Measurements from ENCODE around the gene NQO2. TPM values are rescaled to one million over a fixed set of nuclear protein-coding genes. Genes with fewer than 3 reads are reported as not detected.

Gene NQO2
- total RNA-seq, 1 experiment from 2014 or later: 105 TPM

GRCh38 chr6:2977290-2977689 lies 22.4 kb upstream of the NQO2 start:
- H3K9me3 Mint-ChIP-seq: peaks cover 0 to 4% of the 10 kb centered on the region in 2 experiments; a peak in 2 of 5 replicates
- no peak overlapping the region for H3K23ac ChIP-seq (ENCODE audit: insufficient read length, low read depth, low read length)
- H3K27ac ChIP-seq (ENCODE audit: insufficient read length, low read depth, low read length): no peak overlapping the region
- H2BK15ac ChIP-seq (ENCODE audit: low read depth, low read length): no peak overlapping the region
- no peaks in the 10 kb centered on the region for H3K27me3 ChIP-seq (ENCODE audit: insufficient read depth, low read length)
- DNase-seq: no peak
- no peak overlapping the region for H2AK5ac ChIP-seq (ENCODE audit: insufficient read length, low read length)
- no CpG with 5 or more reads among the region's 5 CpGs for WGBS (ENCODE audit: extremely low coverage, insufficient read length, low lambda C conversion rate)
- no peak overlapping the region for H4K5ac ChIP-seq (ENCODE audit: insufficient read length, low read depth, low read length)
- H2BK20ac ChIP-seq (ENCODE audit: low read depth, low read length, poor library complexity, severe bottlenecking): no peak overlapping the region
- H4K91ac ChIP-seq (ENCODE audit: insufficient read length, low read depth, low read length): no peak overlapping the region
- no peak overlapping the region for H3K56ac ChIP-seq (ENCODE audit: insufficient read length, low read depth, low read length)
- no peak overlapping the region for H3K4me2 ChIP-seq (ENCODE audit: insufficient read depth, insufficient read length, low read length)
- H3K27me3 Mint-ChIP-seq (ENCODE audit: low read depth): peaks cover 9% of the 10 kb centered on the region; the same call in 1 of the 2 replicates
- no peaks in the 10 kb centered on the region for H3K79me2 ChIP-seq (ENCODE audit: insufficient read depth, low read length)
- H3K36me3 Mint-ChIP-seq (ENCODE audit: insufficient read depth in 1 of 3, low read depth in 3 of 3): no peaks in the 10 kb centered on the region
- H4K20me1 ChIP-seq (ENCODE audit: control insufficient read depth, insufficient read depth, insufficient read length): no peaks in the 10 kb centered on the region
- H3K4ac ChIP-seq (ENCODE audit: low read depth, low read length): no peak overlapping the region
- no peak overlapping the region for H2AFZ ChIP-seq (ENCODE audit: low read length)
- H3K18ac ChIP-seq (ENCODE audit: insufficient read length, low read depth, low read length): no peak overlapping the region
- H4K8ac ChIP-seq (replicated peaks; ENCODE audit: insufficient read length, low read depth, low read length): no peak overlapping the region
- H2BK120ac ChIP-seq (ENCODE audit: low read depth, low read length, poor library complexity, severe bottlenecking): no peak overlapping the region
- no peak overlapping the region for H3T11ph ChIP-seq (ENCODE audit: low read length)
- H3K9ac ChIP-seq (ENCODE audit: extremely low read depth, insufficient read length, low read length): no peak overlapping the region
- H3K79me1 ChIP-seq (ENCODE audit: insufficient read depth, low read depth, low read length, poor library complexity, severe bottlenecking): no peaks in the 10 kb centered on the region
- H2BK12ac ChIP-seq (ENCODE audit: insufficient read length, low read depth, low read length): no peak overlapping the region
- no peak overlapping the region for H2BK5ac ChIP-seq (ENCODE audit: insufficient read length, low read length)
- peaks cover 9% of the 10 kb centered on the region; the same call in 1 of the 2 replicates for H3K4me1 ChIP-seq (ENCODE audit: insufficient read depth, low read length)
- no peak overlapping the region for H3K14ac ChIP-seq (ENCODE audit: insufficient read depth, low read length)
- H3K4me1 Mint-ChIP-seq: peaks cover 28 to 43% of the 10 kb centered on the region in 2 experiments
- H3K9me3 ChIP-seq (ENCODE audit: control insufficient read depth, low read depth, low read length): no peaks in the 10 kb centered on the region
- H3K27ac Mint-ChIP-seq: no peak overlapping the region; a peak in 1 of 7 replicates
- no peak overlapping the region for H3K4me3 Mint-ChIP-seq
- TF ChIP-seq, protein P1, sequence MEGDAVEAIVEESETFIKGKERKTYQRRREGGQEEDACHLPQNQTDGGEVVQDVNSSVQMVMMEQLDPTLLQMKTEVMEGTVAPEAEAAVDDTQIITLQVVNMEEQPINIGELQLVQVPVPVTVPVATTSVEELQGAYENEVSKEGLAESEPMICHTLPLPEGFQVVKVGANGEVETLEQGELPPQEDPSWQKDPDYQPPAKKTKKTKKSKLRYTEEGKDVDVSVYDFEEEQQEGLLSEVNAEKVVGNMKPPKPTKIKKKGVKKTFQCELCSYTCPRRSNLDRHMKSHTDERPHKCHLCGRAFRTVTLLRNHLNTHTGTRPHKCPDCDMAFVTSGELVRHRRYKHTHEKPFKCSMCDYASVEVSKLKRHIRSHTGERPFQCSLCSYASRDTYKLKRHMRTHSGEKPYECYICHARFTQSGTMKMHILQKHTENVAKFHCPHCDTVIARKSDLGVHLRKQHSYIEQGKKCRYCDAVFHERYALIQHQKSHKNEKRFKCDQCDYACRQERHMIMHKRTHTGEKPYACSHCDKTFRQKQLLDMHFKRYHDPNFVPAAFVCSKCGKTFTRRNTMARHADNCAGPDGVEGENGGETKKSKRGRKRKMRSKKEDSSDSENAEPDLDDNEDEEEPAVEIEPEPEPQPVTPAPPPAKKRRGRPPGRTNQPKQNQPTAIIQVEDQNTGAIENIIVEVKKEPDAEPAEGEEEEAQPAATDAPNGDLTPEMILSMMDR (conservative IDR thresholded peaks at IDR 0.05): no peak
- H3K23me2 ChIP-seq (ENCODE audit: insufficient read length, low read depth, low read length, poor library complexity, severe bottlenecking): no peaks in the 10 kb centered on the region

Data from H9 (cell line).